GM18520 (cell line): ENCODE measurements around the gene ZNF568.

ENCODE experiments used
- ATAC-seq: cut with Tn5 transposase; IDR thresholded peaks from one replicate; pipeline ENCODE4 v1.9.1; 2021; ENCODE audit not compliant: unreplicated experiment

ZNF568 gene

DNA sequence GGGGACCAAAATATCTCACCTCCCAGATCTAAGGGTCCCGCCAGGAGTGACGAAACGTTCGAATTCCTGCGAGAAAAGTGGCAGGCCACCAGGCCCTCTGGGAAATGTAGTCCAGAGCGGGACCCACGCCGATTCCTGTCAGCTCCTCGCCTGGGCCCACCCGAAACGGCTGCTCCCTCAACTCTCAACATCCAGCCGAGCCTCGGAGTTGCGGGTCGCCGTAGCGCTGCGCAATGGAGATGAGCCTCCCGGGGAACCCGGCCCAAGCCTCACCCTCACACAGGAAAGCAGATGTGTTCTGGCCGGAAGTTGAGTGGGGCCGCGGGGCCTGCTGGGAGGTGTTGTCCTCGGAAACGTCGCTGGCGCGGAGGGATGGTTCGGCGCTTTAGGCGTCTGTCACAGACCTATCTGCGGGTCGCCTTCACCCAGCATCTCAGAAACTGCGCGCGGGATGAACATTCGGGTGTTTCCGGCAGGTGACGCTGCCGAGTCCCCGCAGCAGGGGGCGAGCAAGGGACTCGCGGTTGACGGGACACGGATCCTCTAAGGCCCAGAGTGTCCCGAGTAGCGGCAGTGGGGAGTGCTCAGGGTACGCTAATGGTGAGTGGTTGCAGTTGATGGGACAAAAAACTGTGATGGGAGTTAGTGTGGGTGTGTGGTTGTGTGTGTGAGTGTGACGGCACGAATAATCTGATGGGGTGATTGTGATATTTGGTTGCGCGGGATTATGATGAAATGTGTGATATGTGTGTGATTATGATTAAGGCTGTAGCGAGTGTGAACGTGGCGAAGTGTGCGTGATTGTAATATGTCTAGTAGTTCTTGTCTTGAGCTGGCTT lies at the start of gene ZNF568, which contains the start of gene ZNF829:
ZNF568 (plus strand) TSS at position 341 of the 839 bp plus-strand sequence. CDS start 6,439 bp downstream, outside the sequence.
ZNF829 (minus strand) TSS at position 300 of the 839 bp plus-strand sequence. CDS start 1,124 bp downstream, outside the sequence.
- peak; percentile 86 for ATAC-seq

DNA sequence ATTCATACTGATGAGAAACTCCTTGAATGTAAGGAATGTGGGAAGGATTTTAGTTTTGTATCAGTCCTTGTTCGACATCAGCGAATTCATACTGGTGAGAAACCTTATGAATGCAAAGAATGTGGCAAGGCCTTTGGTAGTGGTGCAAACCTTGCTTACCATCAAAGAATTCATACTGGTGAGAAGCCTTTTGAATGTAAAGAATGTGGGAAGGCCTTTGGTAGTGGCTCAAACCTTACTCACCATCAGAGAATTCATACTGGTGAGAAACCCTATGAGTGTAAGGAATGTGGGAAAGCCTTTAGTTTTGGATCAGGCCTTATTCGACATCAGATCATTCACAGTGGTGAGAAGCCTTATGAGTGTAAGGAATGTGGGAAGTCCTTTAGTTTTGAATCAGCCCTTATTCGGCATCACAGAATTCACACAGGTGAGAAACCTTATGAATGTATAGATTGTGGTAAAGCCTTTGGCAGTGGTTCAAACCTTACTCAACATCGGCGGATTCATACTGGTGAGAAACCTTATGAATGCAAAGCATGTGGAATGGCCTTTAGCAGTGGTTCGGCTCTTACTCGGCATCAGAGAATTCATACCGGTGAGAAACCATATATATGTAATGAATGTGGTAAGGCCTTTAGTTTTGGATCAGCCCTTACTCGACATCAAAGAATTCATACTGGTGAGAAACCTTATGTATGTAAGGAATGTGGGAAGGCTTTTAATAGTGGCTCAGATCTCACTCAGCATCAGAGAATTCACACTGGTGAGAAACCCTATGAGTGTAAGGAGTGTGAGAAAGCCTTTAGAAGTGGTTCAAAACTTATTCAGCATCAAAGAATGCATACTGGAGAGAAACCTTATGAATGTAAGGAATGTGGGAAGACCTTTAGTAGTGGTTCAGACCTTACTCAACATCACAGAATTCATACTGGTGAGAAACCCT lies 38.9 kb upstream of the ZNF568 start:
- no peak for ATAC-seq

DNA sequence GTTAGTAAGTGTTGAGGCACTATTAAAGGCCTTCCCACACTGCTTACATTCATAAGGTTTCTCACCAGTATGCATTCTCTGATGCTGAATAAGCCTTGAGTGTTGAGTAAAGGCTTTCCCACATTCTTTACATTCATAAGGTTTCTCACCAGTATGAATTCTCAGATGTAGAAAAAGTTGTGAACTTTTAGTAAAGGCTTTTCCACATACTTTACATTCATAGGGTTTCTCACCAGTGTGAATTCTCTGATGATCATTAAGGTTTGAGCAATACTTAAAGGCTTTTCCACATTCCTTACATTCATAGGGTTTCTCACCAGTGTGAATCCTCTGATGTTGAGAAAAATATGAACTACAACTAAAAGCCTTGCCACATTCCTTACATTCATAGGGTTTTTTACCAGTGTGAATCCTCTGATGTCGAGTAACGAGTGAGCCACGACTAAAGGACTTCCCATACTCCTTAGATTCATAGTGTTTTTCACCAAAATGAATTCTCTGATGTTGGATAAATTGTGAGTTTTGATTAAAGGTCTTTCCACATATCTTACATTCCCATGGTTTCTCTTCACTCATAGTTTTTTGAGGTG lies 24.3 kb upstream of the ZNF568 start:
- no peak for ATAC-seq

DNA sequence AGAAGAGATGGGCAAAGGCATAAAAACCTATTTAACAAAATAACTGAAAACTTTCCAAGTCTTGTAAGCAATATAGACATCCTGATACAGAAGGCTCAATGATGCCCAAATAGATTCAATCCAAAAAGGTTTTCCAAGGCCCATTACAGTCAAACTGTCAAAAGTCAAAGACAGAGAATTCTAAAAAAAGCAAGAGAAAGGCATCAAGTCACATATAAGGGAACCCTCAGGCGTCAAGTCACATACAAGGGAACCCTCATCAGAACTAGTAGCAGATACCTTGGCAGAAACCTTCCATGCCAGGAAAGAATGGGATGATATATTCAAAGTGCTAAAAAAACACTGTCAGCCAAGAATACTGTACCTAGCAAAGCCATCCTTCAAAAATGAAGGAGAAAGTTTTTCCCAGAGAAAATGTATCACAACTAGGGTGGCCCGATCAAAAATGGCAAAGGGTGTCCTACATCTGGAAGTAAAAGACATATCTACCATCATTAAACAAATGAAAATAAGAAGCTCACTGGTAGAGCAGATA lies 21.2 kb upstream of the ZNF568 start:
- ATAC-seq, result no peak

DNA sequence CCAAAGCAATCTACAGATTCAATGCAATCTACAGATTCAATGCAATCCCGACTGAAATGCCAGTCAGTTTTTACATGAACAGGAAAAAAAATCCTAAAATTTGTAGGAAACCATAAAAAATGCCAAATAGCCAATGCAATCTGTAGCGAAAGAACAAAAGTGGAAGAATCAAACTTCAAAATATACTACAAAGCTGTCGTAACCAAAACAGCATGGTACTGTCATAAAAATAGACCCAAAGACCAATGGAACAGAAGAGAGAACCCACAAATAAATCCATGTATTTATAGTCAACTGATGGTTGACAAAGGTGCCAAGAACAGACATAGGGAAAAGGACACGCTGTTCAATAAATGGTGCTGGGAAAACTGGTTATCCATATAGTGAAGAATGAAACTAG lies 17.7 kb upstream of the ZNF568 start:
- ATAC-seq, result no peak

DNA sequence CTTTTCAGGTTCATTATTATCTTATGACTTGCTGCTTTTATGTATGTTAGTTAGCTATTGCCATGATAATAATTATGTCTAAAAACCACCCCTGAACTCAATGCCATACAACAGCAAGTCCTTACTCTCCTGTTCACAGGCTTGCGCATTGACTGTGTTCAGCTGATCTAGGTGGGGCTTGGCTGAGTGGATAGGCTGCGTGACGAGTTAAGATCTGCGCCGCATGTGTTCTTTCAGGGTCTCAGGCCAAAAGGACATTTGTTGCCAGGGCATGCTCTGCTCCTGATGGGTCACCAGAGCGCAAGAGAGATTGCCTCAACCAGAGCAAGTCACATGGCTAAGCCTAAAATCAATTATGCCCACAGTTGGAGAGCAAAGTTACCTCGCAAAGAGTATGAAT lies 859 bp downstream of the ZNF568 start:
- no peak for ATAC-seq

DNA sequence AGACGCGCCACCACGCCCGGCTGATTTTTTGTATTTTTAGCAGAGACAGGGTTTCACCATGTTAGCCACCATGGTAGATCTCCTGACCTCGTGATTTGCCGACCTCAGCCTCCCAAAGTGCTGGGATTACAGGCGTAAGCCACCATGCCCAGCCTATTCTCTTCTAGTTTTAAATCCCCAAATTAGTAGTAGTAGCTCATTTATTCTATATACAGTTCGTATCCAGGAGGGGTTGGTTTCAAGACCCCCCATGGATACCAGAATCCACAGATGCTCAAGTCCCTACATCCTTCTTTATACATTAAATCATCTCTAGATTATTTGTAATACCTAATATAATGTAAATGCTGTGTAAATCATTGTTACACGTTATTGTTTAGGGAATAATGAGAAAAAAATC lies 2.0 kb downstream of the ZNF568 start:
- ATAC-seq, result no peak

DNA sequence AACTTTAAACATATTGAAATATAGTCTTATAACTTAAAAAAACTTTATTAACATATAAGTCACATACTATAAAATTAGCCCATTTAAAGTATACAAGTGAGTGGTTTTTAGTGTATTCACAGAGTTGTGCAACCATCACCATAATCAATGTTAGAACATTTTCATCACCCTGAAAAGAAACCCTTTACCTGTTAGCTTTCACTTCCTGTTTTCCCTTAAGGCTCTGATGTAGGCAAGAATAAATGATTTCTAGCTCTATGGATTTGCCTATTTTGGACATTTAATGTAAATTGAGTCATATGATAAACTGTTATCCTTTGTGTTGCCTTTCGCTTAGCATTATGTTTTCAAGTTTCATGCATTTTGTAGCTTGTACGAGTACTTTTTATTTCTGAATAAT lies 15.6 kb downstream of the ZNF568 start:
- ATAC-seq, result no peak

DNA sequence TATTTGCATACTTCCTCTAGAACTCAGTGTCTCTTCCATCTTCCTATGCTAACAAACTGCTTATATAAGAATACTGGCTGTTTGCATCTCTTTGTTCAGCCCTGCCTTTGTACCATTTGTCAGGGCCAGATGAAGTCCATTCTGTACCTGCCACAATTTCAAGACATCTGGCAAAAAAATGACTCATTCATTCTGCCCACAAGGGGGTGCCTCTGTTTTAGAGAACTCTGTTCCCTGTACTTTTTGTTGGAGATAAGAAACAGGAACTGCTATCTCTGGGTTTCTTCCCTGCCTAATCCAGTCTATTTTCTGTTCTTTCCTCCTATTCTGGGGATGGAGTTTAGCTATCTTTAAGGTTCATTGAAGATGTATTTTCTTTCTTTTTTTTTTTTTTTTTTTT lies 23.0 kb downstream of the ZNF568 start:
- no peak for ATAC-seq

DNA sequence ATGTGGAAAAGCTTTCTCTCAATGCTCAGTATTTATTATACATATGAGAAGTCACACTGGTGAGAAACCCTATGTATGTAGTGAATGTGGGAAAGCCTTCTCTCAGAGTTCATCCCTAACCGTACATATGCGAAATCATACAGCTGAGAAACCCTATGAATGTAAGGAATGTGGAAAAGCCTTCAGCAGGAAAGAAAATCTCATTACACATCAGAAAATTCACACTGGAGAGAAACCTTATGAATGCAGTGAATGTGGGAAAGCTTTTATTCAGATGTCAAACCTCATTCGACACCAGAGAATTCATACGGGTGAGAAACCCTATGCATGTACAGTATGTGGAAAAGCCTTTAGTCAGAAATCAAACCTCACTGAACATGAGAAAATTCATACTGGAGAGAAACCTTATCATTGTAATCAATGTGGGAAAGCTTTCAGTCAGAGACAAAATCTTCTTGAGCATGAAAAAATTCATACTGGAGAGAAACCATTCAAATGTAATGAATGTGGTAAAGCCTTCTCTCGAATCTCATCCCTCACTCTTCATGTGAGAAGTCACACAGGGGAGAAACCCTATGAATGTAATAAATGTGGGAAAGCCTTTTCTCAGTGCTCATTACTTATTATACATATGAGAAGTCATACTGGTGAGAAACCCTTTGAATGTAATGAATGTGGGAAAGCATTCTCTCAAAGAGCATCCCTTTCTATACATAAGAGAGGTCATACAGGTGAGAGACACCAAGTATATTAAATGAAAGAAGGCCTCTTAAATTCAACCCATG lies 34.4 kb downstream of the ZNF568 start:
- no peak for ATAC-seq

DNA sequence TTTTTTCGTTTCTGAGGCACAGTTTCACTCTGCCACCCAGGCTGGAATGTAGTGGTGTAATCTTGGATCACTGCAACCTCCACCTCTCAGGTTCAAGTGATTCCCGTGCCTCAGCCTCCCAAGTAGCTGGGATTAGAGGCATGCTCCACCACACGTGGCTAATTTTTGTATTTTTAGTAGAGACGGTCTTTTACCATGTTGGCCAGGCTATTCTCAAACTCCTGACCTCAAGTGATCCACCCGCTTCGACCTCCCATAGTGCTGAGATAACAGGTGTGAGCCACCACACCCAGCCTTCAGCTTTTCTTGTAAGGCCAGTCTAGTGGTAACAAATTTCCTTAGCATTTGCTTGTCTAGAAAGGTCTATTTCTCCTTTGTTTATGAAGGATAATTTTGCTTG lies 46.2 kb downstream of the ZNF568 start:
- ATAC-seq, result no peak

DNA sequence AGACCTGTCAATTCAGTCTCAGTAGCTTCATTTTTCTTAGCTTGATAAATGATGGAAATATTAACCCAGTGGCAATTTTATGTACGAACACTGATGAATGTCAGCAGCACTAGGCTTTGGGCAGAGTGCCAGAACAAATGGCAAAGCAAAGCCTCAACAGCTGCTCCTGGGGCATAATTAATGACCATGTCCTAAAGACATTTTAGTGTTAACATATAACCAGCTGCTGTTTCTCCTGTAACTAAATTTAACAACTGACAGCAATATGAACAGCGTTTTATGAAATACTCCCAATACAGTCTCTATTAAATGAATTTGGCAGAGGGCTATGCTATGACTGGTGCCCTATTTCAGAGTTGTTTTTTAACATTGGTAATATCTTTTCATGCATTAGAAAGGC lies 47.1 kb downstream of the ZNF568 start:
- ATAC-seq, result no peak

DNA sequence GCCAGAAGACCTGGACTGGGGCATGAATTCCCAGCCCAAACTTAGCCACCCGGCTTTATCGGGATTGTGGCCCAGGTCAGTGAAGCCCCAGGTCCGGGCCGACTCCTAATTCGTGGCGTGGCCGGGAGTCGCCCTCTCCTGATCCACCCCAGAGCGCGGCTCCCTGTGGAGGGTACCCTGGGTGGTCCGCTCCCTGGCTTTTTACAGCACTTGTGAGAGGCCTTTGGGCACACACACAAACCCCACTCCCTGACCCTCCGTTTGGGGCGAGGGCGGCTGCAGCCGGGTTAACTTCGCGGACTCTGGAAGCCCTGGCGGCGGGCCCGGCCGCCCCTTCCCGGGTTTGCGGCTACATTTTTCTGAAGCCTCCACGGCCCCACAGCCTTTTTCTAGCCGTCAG lies 56.4 kb downstream of the ZNF568 start:
- ATAC-seq, result no peak

DNA sequence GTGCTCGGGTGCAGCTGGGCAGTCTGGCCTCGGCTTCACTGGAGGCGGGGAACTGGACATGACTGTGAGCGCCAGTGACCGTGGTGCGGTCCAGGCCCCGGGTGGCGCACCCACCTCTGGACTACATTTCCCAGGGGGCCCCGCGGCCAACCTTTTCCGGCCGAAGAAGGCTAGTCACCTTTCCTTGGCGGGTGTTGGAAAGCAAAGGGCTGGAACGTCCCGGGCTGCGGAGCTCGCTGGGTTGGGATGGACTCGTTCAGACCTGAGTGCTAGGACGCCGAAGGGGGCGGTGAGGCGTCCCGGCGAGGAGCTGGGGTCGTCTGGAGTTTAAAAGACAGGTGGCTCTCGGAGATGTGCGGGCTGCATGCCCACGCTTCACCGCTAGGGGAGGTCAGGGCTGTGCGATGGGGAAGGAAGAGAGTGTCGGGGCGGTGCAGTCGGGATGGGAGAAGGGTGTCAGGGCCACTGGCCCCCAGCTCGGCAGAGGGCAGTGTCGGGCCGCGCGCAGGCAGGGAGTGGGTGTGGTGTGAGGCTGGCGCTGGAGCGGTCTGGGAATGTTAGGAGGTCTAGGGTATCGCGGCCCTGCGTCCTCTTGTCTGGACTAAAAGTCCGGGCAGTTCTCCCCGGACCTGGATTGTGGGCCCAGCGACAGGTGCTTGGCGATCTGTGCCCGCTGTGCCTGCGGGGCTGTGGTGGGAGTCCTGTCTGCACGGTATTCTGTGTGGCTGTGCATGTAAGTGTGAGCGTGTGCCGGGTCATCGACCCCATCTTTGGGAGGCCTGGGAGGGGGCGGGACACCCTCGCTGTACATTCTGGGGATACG lies 57.1 kb downstream of the ZNF568 start:
- no peak for ATAC-seq

DNA sequence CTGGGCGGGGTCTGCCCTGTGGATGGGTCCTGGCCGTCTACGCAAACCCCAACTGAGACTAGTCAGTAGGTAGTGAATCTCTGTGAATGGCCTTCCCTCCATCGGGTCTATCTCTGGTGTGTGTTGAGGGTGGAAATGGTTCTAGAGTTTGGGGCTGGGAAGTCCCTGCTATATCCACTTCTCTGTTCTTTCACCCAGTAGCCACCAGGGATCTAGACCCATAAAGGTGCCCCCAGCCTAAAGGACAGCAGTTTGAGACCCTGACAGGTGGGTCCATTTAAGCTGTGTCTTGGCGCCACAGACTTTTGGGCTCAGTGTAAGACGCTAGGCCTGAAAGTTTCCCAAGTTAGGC lies 57.7 kb downstream of the ZNF568 start:
- ATAC-seq, result no peak

DNA sequence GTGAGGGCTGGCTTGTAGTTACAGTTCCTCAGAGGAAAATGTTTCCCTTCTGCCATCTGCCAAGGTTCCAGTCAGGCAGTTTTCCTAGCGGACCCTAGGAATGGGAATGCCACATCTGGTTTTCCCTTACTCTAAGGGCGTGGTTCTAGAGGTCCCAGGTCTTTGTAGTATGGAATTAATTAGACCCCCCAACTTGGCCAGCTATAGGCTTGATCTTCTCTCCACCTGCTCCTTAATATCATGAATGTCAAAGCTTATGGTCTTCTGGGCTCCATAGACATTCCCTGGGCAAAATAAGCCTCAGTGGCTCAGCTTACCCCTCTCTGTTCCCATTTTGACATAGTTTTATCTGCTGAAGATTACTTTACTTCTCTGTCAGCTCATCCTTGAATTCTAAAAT lies 70.0 kb downstream of the ZNF568 start:
- ATAC-seq, result no peak

DNA sequence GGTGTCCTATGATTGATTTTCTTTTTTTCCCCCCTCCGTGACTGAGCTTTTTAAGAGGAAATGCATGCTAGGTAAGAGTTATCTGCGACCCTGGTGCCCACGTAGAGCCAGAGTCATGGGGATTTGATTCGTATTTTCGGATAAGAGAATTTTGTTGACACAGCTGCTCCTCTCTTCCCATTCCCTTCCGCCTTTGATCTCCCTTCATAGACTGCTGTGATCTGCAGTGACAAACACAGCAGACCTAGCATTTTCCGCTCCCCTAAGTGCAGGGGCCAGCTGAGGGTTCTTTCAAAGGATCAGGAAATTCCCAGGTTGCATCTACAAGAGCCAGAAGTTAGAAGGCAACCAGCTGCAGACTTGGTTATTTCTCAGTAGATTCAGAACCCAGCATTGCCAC lies 70.5 kb downstream of the ZNF568 start:
- ATAC-seq, result no peak

DNA sequence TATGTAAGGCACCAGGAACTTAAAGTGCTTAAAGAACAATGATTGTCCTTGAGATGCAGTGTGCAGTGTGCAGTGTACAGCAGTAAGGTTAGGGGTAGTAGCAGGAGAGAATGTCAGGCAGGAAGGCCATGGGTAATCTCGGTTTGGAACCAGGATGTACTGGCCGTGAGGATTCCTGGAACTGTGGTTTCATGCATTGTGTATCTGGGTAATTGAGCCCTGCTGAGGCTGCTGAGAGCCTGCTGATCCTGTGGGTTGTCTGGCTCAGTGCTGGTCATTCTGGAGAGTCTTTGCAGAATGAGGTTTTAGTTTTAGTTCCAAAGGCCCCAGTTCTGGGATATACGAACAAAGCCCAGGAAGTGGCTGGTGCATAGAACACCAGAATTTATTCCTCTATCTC lies 71.0 kb downstream of the ZNF568 start:
- ATAC-seq, result no peak

DNA sequence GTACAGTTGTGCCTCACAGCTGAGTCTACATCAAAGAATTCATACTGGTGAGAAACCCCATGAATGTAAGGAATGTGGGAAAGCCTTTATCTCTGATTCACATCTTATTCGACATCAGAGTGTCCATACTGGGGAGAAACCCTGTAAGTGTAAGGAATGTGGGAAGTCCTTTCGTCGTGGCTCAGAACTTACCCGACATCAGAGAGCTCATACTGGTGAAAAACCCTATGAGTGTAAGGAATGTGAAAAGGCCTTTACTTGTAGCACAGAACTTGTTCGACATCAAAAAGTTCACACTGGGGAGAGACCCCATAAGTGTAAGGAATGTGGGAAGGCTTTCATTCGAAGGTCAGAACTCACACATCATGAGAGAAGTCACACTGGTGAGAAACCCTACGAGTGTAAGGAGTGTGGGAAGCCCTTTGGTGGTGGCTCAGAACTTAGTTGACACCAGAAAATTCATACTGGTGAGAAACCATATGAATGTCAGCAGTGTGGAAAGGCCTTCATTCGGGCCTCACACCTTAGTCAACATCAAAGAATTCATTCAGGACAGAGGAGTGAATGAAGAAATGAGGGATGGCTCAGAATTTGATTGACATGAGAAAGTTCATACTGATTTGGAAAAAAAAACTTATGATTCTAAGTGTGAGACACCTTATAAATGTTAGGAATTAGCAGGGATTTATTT lies 81.2 kb downstream of the ZNF568 start:
- ATAC-seq, result no peak
